Measurements from ENCODE around the gene CXCL16. TPM values are rescaled to one million over a fixed set of nuclear protein-coding genes. Genes with fewer than 3 reads are reported as not detected.
"Not testable (repeated sequence)": the region's sequence is repeated elsewhere in the genome, so short reads cannot be mapped to it uniquely, and the experiment has no call there.

CXCL16 gene
- total RNA-seq, 1 experiment from 2014 or later: 8.1 TPM

- not testable (repeated sequence) for DNase-seq (ENCODE audit: low spot score)
Observed at GRCh38 chr17:4699401-4700056, 40.2 kb downstream of the CXCL16 start.

DNA sequence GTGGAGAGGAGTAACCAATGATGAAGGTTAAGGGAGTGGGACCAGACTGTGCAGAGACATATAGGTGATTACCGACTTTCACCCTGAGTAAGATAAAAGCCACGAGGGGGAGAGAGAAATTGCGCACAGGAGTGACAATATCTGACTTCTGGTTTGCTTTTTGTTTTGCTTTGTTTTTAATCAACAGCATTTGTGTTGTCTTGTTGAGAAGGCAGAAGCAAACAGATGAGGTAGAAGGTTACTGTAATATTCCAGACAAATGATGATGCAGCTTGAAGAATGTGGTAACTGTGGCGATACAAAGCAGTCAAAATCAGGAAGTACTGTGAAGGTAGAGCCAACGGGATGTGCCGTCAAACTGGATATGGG is 43.3 kb downstream of the CXCL16 start:
- no peak for DNase-seq (ENCODE audit: low spot score)

GRCh38 chr17:4693416-4693815 is 46.3 kb downstream of the CXCL16 start:
- no peak for DNase-seq (ENCODE audit: low spot score)

DNA sequence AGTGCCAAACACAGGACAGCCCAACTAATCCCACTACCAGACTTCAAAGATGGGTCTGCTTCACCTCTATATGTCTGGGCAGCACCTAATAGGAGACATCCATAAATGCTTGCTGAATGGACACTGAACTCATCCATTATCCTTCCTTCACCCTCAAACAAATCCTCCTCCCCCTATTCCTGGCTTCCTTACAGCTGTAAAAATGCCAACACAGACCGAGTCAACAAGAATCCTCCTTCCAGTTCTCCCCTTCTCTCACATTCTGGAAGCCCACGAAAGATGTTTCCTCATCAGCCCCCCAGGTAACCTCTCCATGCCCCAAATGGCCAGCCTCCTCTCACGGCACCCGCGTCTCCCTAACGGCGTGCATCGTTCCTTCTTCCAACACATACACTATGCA is 48.0 kb downstream of the CXCL16 start:
- DNase-seq (ENCODE audit: low spot score): no peak

GRCh38 chr17:4690745-4691144 is 49.0 kb downstream of the CXCL16 start:
- DNase-seq (ENCODE audit: low spot score): no peak

DNA sequence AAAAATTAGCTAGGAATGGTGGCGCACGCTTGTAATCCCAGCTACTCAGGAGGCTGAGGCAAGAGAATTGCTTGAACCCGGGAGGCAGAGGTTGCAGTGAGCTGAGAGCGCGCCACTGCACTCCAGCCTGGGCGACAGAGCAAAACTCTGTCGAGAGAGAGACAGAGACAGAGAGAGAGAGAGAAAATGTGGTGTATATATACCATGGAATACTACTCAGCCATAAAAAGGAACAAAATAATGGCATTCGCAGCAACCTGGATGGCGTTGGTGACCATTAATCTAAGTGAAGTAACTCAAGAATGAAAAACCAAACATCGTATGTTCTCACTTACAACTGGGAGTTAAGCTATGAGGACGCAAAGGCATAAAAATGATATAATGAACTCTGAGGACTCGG is 49.9 kb downstream of the CXCL16 start:
- DNase-seq (ENCODE audit: low spot score): not testable (repeated sequence)

GRCh38 chr17:4683739-4684138 is 56.0 kb downstream of the CXCL16 start:
- DNase-seq (ENCODE audit: low spot score): not testable (repeated sequence)

Other genes starting within 250 kb of the CXCL16 start
- 28.3 and 28.5 TPM in 2 replicates for gene SPNS2, start 241.0 kb downstream of the CXCL16 start, total RNA-seq (2014; rRNA removed; shearing (Covaris generic))
- gene MYBBP1A, start 184.5 kb downstream of the CXCL16 start, total RNA-seq (2014; rRNA removed; shearing (Covaris generic)): 59.0 and 63.5 TPM in 2 replicates
- not detected in 2 replicates for gene GGT6, start 179.4 kb downstream of the CXCL16 start, total RNA-seq (2014; rRNA removed; shearing (Covaris generic))
- 0.34 and 1.8 TPM in 2 replicates for gene SMTNL2, start 155.4 kb downstream of the CXCL16 start, total RNA-seq (2014; rRNA removed; shearing (Covaris generic))
- gene ALOX15, start 98.2 kb downstream of the CXCL16 start, total RNA-seq (2014; rRNA removed; shearing (Covaris generic)): not detected in 2 replicates
- gene PELP1, start 35.8 kb downstream of the CXCL16 start, total RNA-seq (2014; rRNA removed; shearing (Covaris generic)): 23.5 and 29.5 TPM in 2 replicates
- 6.7 and 12.3 TPM in 2 replicates for gene ARRB2, start 29.3 kb downstream of the CXCL16 start, total RNA-seq (2014; rRNA removed; shearing (Covaris generic))
- gene MED11, start 8.5 kb downstream of the CXCL16 start, total RNA-seq (2014; rRNA removed; shearing (Covaris generic)): 29.9 and 33.3 TPM in 2 replicates
- 0.07 and 0.21 TPM in 2 replicates for gene ZMYND15, start 95 bp downstream of the CXCL16 start, total RNA-seq (2014; rRNA removed; shearing (Covaris generic))
- gene TM4SF5, start 32.0 kb upstream of the CXCL16 start, total RNA-seq (2014; rRNA removed; shearing (Covaris generic)): not detected in 2 replicates
- not detected in 2 replicates for gene VMO1, start 46.4 kb upstream of the CXCL16 start, total RNA-seq (2014; rRNA removed; shearing (Covaris generic))
- not detected in 2 replicates for gene GLTPD2, start 49.0 kb upstream of the CXCL16 start, total RNA-seq (2014; rRNA removed; shearing (Covaris generic))
- gene PSMB6, start 56.2 kb upstream of the CXCL16 start, total RNA-seq (2014; rRNA removed; shearing (Covaris generic)): 351 and 425 TPM in 2 replicates
- gene PLD2, start 67.2 kb upstream of the CXCL16 start, total RNA-seq (2014; rRNA removed; shearing (Covaris generic)): 17.6 and 18.0 TPM in 2 replicates
- gene MINK1, start 93.4 kb upstream of the CXCL16 start, total RNA-seq (2014; rRNA removed; shearing (Covaris generic)): 31.4 and 31.6 TPM in 2 replicates
- gene C17orf107, start 159.6 kb upstream of the CXCL16 start, total RNA-seq (2014; rRNA removed; shearing (Covaris generic)): 0.07 and 0.48 TPM in 2 replicates
- not detected in 2 replicates for gene CHRNE, start 163.2 kb upstream of the CXCL16 start, total RNA-seq (2014; rRNA removed; shearing (Covaris generic))
- 0.17 TPM in 1 of 2 replicates, not detected in the other for gene GP1BA, start 192.3 kb upstream of the CXCL16 start, total RNA-seq (2014; rRNA removed; shearing (Covaris generic))
- gene SLC25A11, start 200.1 kb upstream of the CXCL16 start, total RNA-seq (2014; rRNA removed; shearing (Covaris generic)): 80.8 and 82.6 TPM in 2 replicates
- 48.2 and 49.2 TPM in 2 replicates for gene RNF167, start 200.3 kb upstream of the CXCL16 start, total RNA-seq (2014; rRNA removed; shearing (Covaris generic))
- gene PFN1, start 208.6 kb upstream of the CXCL16 start, total RNA-seq (2014; rRNA removed; shearing (Covaris generic)): 1,113 and 1,180 TPM in 2 replicates
- gene ENO3, start 211.2 kb upstream of the CXCL16 start, total RNA-seq (2014; rRNA removed; shearing (Covaris generic)): 4.0 and 12.3 TPM in 2 replicates
- 74.4 and 90.6 TPM in 2 replicates for gene SPAG7, start 227.9 kb upstream of the CXCL16 start, total RNA-seq (2014; rRNA removed; shearing (Covaris generic))
- 2.4 and 7.1 TPM in 2 replicates for gene CAMTA2, start 247.7 kb upstream of the CXCL16 start, total RNA-seq (2014; rRNA removed; shearing (Covaris generic))

Data from A172 (cell line).